PC-9 (cell line): ENCODE results near the gene TMEM198.

Experiments
- EZH2 ChIP-seq: fragments of 200-600 bp; sonication (generic); IDR thresholded peaks from 2 replicates; pipeline ENCODE4 v1.8.0; 2017; ENCODE audit warnings: antibody characterized with exemption, low read depth
- TF ChIP-seq, protein P1 (sequence below): fragments of 200-600 bp; sonication (generic); conservative IDR thresholded peaks from 2 replicates; pipeline ENCODE4 v1.6.1; 2017; ENCODE audit warnings: mixed run types, antibody characterized with exemption, mild to moderate bottlenecking, moderate library complexity

DNA sequence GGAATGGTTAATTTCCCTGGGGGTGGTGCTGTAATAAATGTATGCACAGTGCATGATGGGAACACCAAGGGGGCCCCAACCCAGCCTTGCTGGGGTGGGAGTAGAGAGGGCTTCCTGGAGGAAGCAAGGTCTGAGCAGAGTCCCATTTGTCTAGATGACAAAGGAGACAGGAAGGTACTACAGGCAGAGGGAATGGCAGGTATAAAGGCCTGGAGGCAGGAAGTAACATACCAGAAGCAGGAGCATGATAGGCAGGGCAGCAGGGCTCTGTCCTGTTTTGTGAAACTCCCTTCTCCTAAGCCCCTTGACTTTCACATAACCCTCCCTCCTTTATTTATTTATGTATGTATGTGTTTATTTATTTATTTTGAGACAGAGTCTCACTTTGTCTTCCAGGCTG is 41.2 kb upstream of the TMEM198 start:
- TF ChIP-seq, protein P1, sequence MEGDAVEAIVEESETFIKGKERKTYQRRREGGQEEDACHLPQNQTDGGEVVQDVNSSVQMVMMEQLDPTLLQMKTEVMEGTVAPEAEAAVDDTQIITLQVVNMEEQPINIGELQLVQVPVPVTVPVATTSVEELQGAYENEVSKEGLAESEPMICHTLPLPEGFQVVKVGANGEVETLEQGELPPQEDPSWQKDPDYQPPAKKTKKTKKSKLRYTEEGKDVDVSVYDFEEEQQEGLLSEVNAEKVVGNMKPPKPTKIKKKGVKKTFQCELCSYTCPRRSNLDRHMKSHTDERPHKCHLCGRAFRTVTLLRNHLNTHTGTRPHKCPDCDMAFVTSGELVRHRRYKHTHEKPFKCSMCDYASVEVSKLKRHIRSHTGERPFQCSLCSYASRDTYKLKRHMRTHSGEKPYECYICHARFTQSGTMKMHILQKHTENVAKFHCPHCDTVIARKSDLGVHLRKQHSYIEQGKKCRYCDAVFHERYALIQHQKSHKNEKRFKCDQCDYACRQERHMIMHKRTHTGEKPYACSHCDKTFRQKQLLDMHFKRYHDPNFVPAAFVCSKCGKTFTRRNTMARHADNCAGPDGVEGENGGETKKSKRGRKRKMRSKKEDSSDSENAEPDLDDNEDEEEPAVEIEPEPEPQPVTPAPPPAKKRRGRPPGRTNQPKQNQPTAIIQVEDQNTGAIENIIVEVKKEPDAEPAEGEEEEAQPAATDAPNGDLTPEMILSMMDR: no peak
- no peak for TF ChIP-seq EZH2
